CD14-positive monocyte (primary cell): ENCODE data around the gene MTCL3.

Experiments
- DNase-seq, 3 donors: peaks; one replicate each; pipeline ENCODE4 v3.0.0-alpha.2; 2011 to 2022
- H2AFZ ChIP-seq: 2 replicates; pipeline ENCODE4 v1.6.0; 2012; ENCODE audit warnings: mild to moderate bottlenecking, low read depth, low read length, inconsistent platforms; ENCODE audit not compliant: insufficient read depth, poor library complexity, severe bottlenecking
- H3K27ac ChIP-seq, 2 donors: 1 replicate in 1 of 2; 2 replicates in 1 of 2; pipeline ENCODE4 v1.5.1; 2012 to 2013; ENCODE audit warnings: low read length in 2 of 2, control low read depth in 1 of 2, inconsistent platforms in 1 of 2, low read depth in 1 of 2, mild to moderate bottlenecking in 1 of 2
- H3K27me3 ChIP-seq, 2 donors: one replicate each; pipeline versions ENCODE4 v1.6.0 to v1.6.1; 2011 to 2013; ENCODE audit warnings: low read length in 2 of 2; ENCODE audit not compliant: control insufficient read depth in 2 of 2, insufficient read depth in 2 of 2
- H3K36me3 ChIP-seq, 2 donors: replicated peaks in 1 of 2; 1 replicate in 1 of 2; 2 replicates in 1 of 2; pipeline versions ENCODE4 v1.5.1 to v1.6.1; 2012 to 2013; ENCODE audit warnings: low read length in 2 of 2, control low read depth in 1 of 2, inconsistent platforms in 1 of 2, mild to moderate bottlenecking in 1 of 2; ENCODE audit not compliant: insufficient read depth in 2 of 2, control insufficient read depth in 1 of 2
- H3K4me1 ChIP-seq, 2 donors: 1 replicate in 1 of 2; 2 replicates in 1 of 2; pipeline versions ENCODE4 v1.5.1 to v1.6.1; 2012 to 2013; ENCODE audit warnings: low read length in 2 of 2, control low read depth in 1 of 2, inconsistent platforms in 1 of 2, mild to moderate bottlenecking in 1 of 2, moderate library complexity in 1 of 2; ENCODE audit not compliant: insufficient read depth in 2 of 2, control insufficient read depth in 1 of 2
- H3K4me2 ChIP-seq: replicated peaks from 2 replicates; pipeline ENCODE3; 2012; ENCODE audit warnings: low read length, moderate library complexity, mild to moderate bottlenecking; ENCODE audit not compliant: poor library complexity, severe bottlenecking; ENCODE audit errors: extremely low read depth
- H3K4me3 ChIP-seq, 3 experiments: fragments of 200-600 bp in 1 of 3; sonication (generic) in 1 of 3; replicated peaks in 1 of 3; 1 replicate in 2 of 3; 2 replicates in 1 of 3; pipeline ENCODE4 v1.5.1; 2011 to 2013; ENCODE audit warnings: low read length in 3 of 3, mild to moderate bottlenecking in 3 of 3, control low read depth in 2 of 3, low read depth in 2 of 3, inconsistent platforms in 1 of 3, moderate library complexity in 1 of 3
- H3K79me2 ChIP-seq: 2 replicates; pipeline ENCODE4 v1.6.0; 2012; ENCODE audit warnings: mild to moderate bottlenecking, control low read depth, inconsistent platforms, low read length, moderate library complexity; ENCODE audit not compliant: insufficient read depth
- H3K9ac ChIP-seq: 2 replicates; pipeline ENCODE4 v1.6.0; 2017; ENCODE audit warnings: low read length, mild to moderate bottlenecking; ENCODE audit not compliant: insufficient read depth, poor library complexity, severe bottlenecking
- H3K9me3 ChIP-seq, 2 donors: replicated peaks in 1 of 2; 1 replicate in 1 of 2; 2 replicates in 1 of 2; pipeline versions ENCODE4 v1.5.1 to v1.6.1; 2012 to 2013; ENCODE audit warnings: low read length in 2 of 2, control low read depth in 1 of 2; ENCODE audit not compliant: control insufficient read depth in 1 of 2, insufficient read depth in 1 of 2
- H4K20me1 ChIP-seq: 2 replicates; pipeline ENCODE4 v1.6.0; 2012; ENCODE audit warnings: mild to moderate bottlenecking, low read length, control low read depth, moderate library complexity; ENCODE audit not compliant: insufficient read depth
- H3K27ac Mint-ChIP-seq, 7 donors: one replicate each; pipeline ENCODE4 v1.8.0; 2020; ENCODE audit warnings: mild to moderate bottlenecking in 7 of 7, mixed read lengths in 7 of 7, moderate library complexity in 6 of 7, inconsistent platforms in 2 of 7
- H3K27me3 Mint-ChIP-seq, 3 donors: one replicate each; pipeline ENCODE4 v1.8.0; 2021 to 2022; ENCODE audit warnings: low read depth in 3 of 3, mild to moderate bottlenecking in 3 of 3, mixed read lengths in 3 of 3, moderate library complexity in 3 of 3, inconsistent platforms in 1 of 3
- H3K36me3 Mint-ChIP-seq, 2 donors: one replicate each; pipeline ENCODE4 v1.8.0; 2020; ENCODE audit warnings: mixed read lengths in 2 of 2, inconsistent platforms in 1 of 2, mild to moderate bottlenecking in 1 of 2
- H3K4me1 Mint-ChIP-seq: one replicate; pipeline ENCODE4 v1.8.0; 2020; ENCODE audit warnings: mild to moderate bottlenecking, mixed read lengths
- H3K4me3 Mint-ChIP-seq, 2 donors: one replicate each; pipeline ENCODE4 v1.8.0; 2020; ENCODE audit warnings: mild to moderate bottlenecking in 2 of 2, mixed read lengths in 2 of 2, moderate library complexity in 1 of 2
- H3K9me3 Mint-ChIP-seq, 7 donors: one replicate each; pipeline ENCODE4 v1.8.0; 2020 to 2022; ENCODE audit warnings: mixed read lengths in 7 of 7, mild to moderate bottlenecking in 6 of 7, moderate library complexity in 6 of 7, inconsistent platforms in 2 of 7
- WGBS: methylation state at CpG from one replicate; pipeline ENCODE4 v1.1.5; 2013; ENCODE audit warnings: missing lambda C conversion rate; ENCODE audit not compliant: insufficient coverage; 5-methylcytosine and 5-hydroxymethylcytosine counted together
- intact Hi-C, 2 donors: fragments of 100-400 bp; cut with micrococcal nuclease; formaldehyde crosslinking; loops; one replicate each; pipeline versions ENCODE4 v1.15.0 to v1.15.1; 2023
- TF ChIP-seq, protein P1 (sequence below): fragments of 200-600 bp; IDR thresholded peaks from one replicate; pipeline ENCODE4 v1.8.0; 2022; ENCODE audit warnings: antibody characterized with exemption, mild to moderate bottlenecking

Gene MTCL3

GRCh38 chr6:127513425-127513824 is 5.7 kb downstream of the MTCL3 start:
- H3K4me1 ChIP-seq: peaks cover 28 to 29% of the 10 kb centered on the region in 2 donors
- no peaks in the 10 kb centered on the region for H3K79me2 ChIP-seq
- H3K4me2 ChIP-seq: no peak overlapping the region
- Mint-ChIP-seq H3K36me3 (peaks cover 9 to 17% of the 10 kb centered on the region in 2 donors), H3K4me1 (peaks cover 24% of the 10 kb centered on the region), H3K4me3 (peak overlapping the region in 1 of 2 donors; percentile 72), H3K9me3 (peaks cover 0 to 23% (median 11%) of the 10 kb centered on the region in 7 donors), H3K27me3 (peaks cover 50 to 63% (median 57%) of the 10 kb centered on the region in 3 donors), H3K27ac (no peak overlapping the region)
- H3K9me3 ChIP-seq: peaks cover 0 to 23% of the 10 kb centered on the region in 2 donors
- no peak overlapping the region for H3K9ac ChIP-seq
- H4K20me1 ChIP-seq: no peaks in the 10 kb centered on the region
- no peaks in the 10 kb centered on the region for H3K36me3 ChIP-seq
- peaks cover 51 to 80% of the 10 kb centered on the region in 2 donors for H3K27me3 ChIP-seq
- H3K27ac ChIP-seq: no peak overlapping the region
- intact Hi-C loops: loop anchor here in 1 of 2 donors (10.0 kb wide), 1 partner anchor 59 kb away; the partner anchor contains the start of gene KIAA0408
- DNase-seq: no peak
- H2AFZ ChIP-seq: no peak overlapping the region
- TF ChIP-seq, protein P1, sequence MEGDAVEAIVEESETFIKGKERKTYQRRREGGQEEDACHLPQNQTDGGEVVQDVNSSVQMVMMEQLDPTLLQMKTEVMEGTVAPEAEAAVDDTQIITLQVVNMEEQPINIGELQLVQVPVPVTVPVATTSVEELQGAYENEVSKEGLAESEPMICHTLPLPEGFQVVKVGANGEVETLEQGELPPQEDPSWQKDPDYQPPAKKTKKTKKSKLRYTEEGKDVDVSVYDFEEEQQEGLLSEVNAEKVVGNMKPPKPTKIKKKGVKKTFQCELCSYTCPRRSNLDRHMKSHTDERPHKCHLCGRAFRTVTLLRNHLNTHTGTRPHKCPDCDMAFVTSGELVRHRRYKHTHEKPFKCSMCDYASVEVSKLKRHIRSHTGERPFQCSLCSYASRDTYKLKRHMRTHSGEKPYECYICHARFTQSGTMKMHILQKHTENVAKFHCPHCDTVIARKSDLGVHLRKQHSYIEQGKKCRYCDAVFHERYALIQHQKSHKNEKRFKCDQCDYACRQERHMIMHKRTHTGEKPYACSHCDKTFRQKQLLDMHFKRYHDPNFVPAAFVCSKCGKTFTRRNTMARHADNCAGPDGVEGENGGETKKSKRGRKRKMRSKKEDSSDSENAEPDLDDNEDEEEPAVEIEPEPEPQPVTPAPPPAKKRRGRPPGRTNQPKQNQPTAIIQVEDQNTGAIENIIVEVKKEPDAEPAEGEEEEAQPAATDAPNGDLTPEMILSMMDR: no peak
- no peak overlapping the region for H3K4me3 ChIP-seq

- WGBS: no CpG with 5 or more reads among the region's 2 CpGs
- Mint-ChIP-seq H3K27me3 (peaks cover 31 to 38% (median 35%) of the 10 kb centered on the region in 3 donors), H3K4me1 (peaks cover 14% of the 10 kb centered on the region), H3K36me3 (peaks cover 5% of the 10 kb centered on the region in 2 donors), H3K4me3 (peak overlapping the region in 1 of 2 donors; percentile 33), H3K27ac (no peak overlapping the region), H3K9me3 (peaks cover 0 to 15% (median 6%) of the 10 kb centered on the region in 7 donors)
- Histone ChIP-seq H3K79me2 (no peaks in the 10 kb centered on the region), H3K4me2 (no peak overlapping the region), H3K27me3 (peaks cover 31 to 55% of the 10 kb centered on the region in 2 donors), H4K20me1 (no peaks in the 10 kb centered on the region), H3K9ac (no peak overlapping the region), H3K4me3 (no peak overlapping the region), H3K27ac (no peak overlapping the region), H3K4me1 (peaks cover 19% of the 10 kb centered on the region in 2 donors), H2AFZ (no peak overlapping the region), H3K9me3 (peaks cover 0 to 5% of the 10 kb centered on the region in 2 donors), H3K36me3 (no peaks in the 10 kb centered on the region)
- intact Hi-C loops: loop anchor here in 1 of 2 donors (10.0 kb wide), 1 partner anchor 56 kb away; the partner anchor contains the start of gene KIAA0408
- no peak for DNase-seq
- TF ChIP-seq, protein P1: no peak
These were observed 8.3 kb downstream of the MTCL3 start for GRCh38 chr6:127510876-127511275.
